ENCODE data around the gene CNOT8.

CNOT8 gene

GRCh38 chr5:154836225-154836624, 22.2 kb upstream of the CNOT8 start:
- no peak for DNase-seq

- DNase-seq, result no peak
Observed at GRCh38 chr5:154837009-154837901, 21.2 kb upstream of the CNOT8 start.

- no peak for DNase-seq
Observed at GRCh38 chr5:154840435-154841272, 17.8 kb upstream of the CNOT8 start.

GRCh38 chr5:154841273-154841661, 17.2 kb upstream of the CNOT8 start:
- no peak for DNase-seq

GRCh38 chr5:154842689-154843530, 15.5 kb upstream of the CNOT8 start:
- DNase-seq, result no peak

- peak; percentile 13 for DNase-seq
Observed at GRCh38 chr5:154844809-154845208, 13.6 kb upstream of the CNOT8 start.

GRCh38 chr5:154849264-154849785, 9.1 kb upstream of the CNOT8 start:
- no peak for DNase-seq

GRCh38 chr5:154849791-154850201, 8.6 kb upstream of the CNOT8 start:
- DNase-seq, result no peak

GRCh38 chr5:154850255-154851062, 8.0 kb upstream of the CNOT8 start, which contains the start of gene FAXDC2:
Gene FAXDC2, minus strand, starts transcription at chr5:154850603. Its CDS starts 12,425 bp downstream, at chr5:154838178.
- DNase-seq, result no peak

- no peak for DNase-seq
Observed at GRCh38 chr5:154851351-154851750, 7.1 kb upstream of the CNOT8 start.

GRCh38 chr5:154857530-154858296, 714 bp upstream of the CNOT8 start:
- peak; percentile 95 for DNase-seq

- no peak for DNase-seq
Observed at GRCh38 chr5:154858972-154859871, 795 bp downstream of the CNOT8 start.

- no peak for DNase-seq
Observed at GRCh38 chr5:154860123-154860522, 1.7 kb downstream of the CNOT8 start.

GRCh38 chr5:154860765-154861164, 2.3 kb downstream of the CNOT8 start:
- no peak for DNase-seq

- DNase-seq, result no peak
Observed at GRCh38 chr5:154861946-154862345, 3.5 kb downstream of the CNOT8 start.

- DNase-seq, result no peak
Observed at GRCh38 chr5:154862766-154863165, 4.3 kb downstream of the CNOT8 start.

GRCh38 chr5:154863291-154864080, 5.1 kb downstream of the CNOT8 start:
- DNase-seq, result no peak

GRCh38 chr5:154865466-154866184, 7.2 kb downstream of the CNOT8 start:
- no peak for DNase-seq
